Astrocyte of the spinal cord (primary cell): ENCODE measurements around the gene CD276.

Source experiments
- DNase-seq: peaks from one replicate; pipeline ENCODE4 v3.0.0; 2011; ENCODE audit warnings: low read depth, low spot score
- H3K4me3 ChIP-seq: 2 replicates; pipeline ENCODE4 v1.5.1; 2011; ENCODE audit warnings: low read depth, mild to moderate bottlenecking, low read length, moderate library complexity
- CTCF ChIP-seq: IDR thresholded peaks from 2 replicates; pipeline ENCODE4 v1.5.1; 2012; ENCODE audit warnings: low read depth, mild to moderate bottlenecking, low read length, inconsistent platforms
- in situ Hi-C: cut with HindIII; loops from 2 replicates; pipeline ENCODE4 v1.10.0; 2017; ENCODE audit warnings: low sequenced_read_pairs

The CD276 gene

GRCh38 chr15:73753250-73754130 lies 69.3 kb downstream of the CD276 start, which contains the start of gene INSYN1:
TSS of gene INSYN1 (minus strand) at chr15:73753351. CDS start at chr15:73751130, 2,221 bp downstream.
- peak within 1 kb of the TSS; percentile 24 for H3K4me3 ChIP-seq
- DNase-seq: peak; percentile 17
- in situ Hi-C loops: no loop called here
- TF ChIP-seq CTCF: no peak

- H3K4me3 ChIP-seq: no peak overlapping the region
- no peak for DNase-seq
- in situ Hi-C loops: no loop called here
- TF ChIP-seq CTCF: no peak
Measured at GRCh38 chr15:73754461-73754860, 70.3 kb downstream of the CD276 start.

- in situ Hi-C loops: no loop called here
- TF ChIP-seq CTCF: no peak
- no peak for DNase-seq
Measured at GRCh38 chr15:73755481-73755880, 71.3 kb downstream of the CD276 start.

GRCh38 chr15:73755946-73756345 lies 71.8 kb downstream of the CD276 start:
- DNase-seq: no peak

More at GRCh38 chr15:73755481-73755880, 71.3 kb downstream of the CD276 start:
- H3K4me3 ChIP-seq: no peak overlapping the region

GRCh38 chr15:73756390-73756789 lies 72.2 kb downstream of the CD276 start:
- in situ Hi-C loops: no loop called here
- H3K4me3 ChIP-seq: no peak overlapping the region
- no peak for DNase-seq
- TF ChIP-seq CTCF: no peak

More at GRCh38 chr15:73755946-73756345, 71.8 kb downstream of the CD276 start:
- H3K4me3 ChIP-seq: no peak overlapping the region
- in situ Hi-C loops: no loop called here
- no peak for TF ChIP-seq CTCF

GRCh38 chr15:73756947-73757513 lies 72.8 kb downstream of the CD276 start:
- H3K4me3 ChIP-seq: no peak overlapping the region
- in situ Hi-C loops: no loop called here
- TF ChIP-seq CTCF: no peak
- DNase-seq: no peak
